Fibroblast of the conjunctiva (primary cell): ENCODE results near the gene LAGE3.
A peak's percentile ranks its signal among the peaks of the same experiment; 100 is the strongest.

Source experiments
- DNase-seq: peaks from one replicate; pipeline ENCODE4 v3.0.0-alpha.2; 2010; ENCODE audit warnings: low read depth

The LAGE3 gene

GRCh38 chrX:154478728-154479622, at the start of gene LAGE3:
TSS of gene LAGE3 (minus strand) at chrX:154479281. CDS start at chrX:154478915, 366 bp downstream.
- peak; percentile 76 for DNase-seq

GRCh38 chrX:154526901-154527675, 48.0 kb upstream of the LAGE3 start:
- DNase-seq: no peak

GRCh38 chrX:154525606-154526490, 46.8 kb upstream of the LAGE3 start:
- DNase-seq: no peak

- DNase-seq: no peak
Measured at GRCh38 chrX:154519389-154519788, 40.3 kb upstream of the LAGE3 start.

GRCh38 chrX:154517101-154517781, 38.2 kb upstream of the LAGE3 start:
- DNase-seq: no peak

- peak; percentile 37 for DNase-seq
Measured at GRCh38 chrX:154516656-154517100, 37.6 kb upstream of the LAGE3 start.

- DNase-seq: peak; percentile 87
Measured at GRCh38 chrX:154515966-154516655, 37.0 kb upstream of the LAGE3 start, which contains the start of gene FAM3A. TSS of gene FAM3A (minus strand) at chrX:154516232. CDS start at chrX:154515772, 460 bp downstream.

GRCh38 chrX:154515090-154515965, 36.2 kb upstream of the LAGE3 start:
- DNase-seq: no peak

GRCh38 chrX:154513716-154514115, 34.6 kb upstream of the LAGE3 start:
- DNase-seq: no peak

GRCh38 chrX:154512879-154513553, 33.9 kb upstream of the LAGE3 start:
- DNase-seq: no peak

GRCh38 chrX:154511761-154512160, 32.7 kb upstream of the LAGE3 start:
- no peak for DNase-seq

GRCh38 chrX:154509455-154509854, 30.4 kb upstream of the LAGE3 start:
- no peak for DNase-seq

GRCh38 chrX:154508384-154508745, 29.3 kb upstream of the LAGE3 start:
- DNase-seq: no peak

- DNase-seq: no peak
Measured at GRCh38 chrX:154507673-154508383, 28.7 kb upstream of the LAGE3 start.

GRCh38 chrX:154506483-154507332, 27.6 kb upstream of the LAGE3 start:
- DNase-seq: no peak

GRCh38 chrX:154505734-154506133, 26.7 kb upstream of the LAGE3 start:
- no peak for DNase-seq

GRCh38 chrX:154502989-154503388, 23.9 kb upstream of the LAGE3 start:
- DNase-seq: no peak
